ENCODE measurements around the gene ZDHHC22.

Gene ZDHHC22

DNA sequence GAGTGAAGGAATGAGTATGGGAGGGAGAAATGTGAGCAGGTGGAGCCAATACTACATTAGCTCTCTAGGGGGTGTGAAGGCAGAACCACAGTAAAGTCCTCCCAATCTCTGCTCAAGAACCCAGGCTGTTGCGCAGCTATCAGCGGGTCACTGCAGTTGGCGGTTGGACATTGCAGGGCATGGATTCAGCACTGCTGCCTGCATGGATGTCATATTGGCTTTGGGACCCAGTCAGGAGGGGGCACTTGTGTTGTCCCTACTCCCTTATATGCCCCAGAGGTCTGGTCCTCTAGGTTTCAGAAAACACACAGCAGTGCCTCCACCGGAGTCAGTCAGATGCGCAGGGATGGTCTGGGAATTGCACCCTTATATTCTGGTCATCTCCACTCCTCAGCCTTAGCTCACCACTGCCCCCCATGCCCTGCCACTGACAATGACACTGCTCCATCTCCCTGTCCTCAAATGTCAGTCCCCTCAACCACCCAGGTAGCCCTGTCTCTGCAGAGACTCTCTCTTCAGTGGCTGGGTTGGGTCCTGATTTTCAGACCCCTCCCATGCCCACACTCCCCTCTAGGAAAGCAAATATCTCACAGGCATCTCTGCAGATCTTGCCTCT lies 9.6 kb downstream of the ZDHHC22 start:
- Histone ChIP-seq H3K4me2 (ENCODE audit: low read length) (no peak overlapping the region), H3F3A (ENCODE audit: insufficient read depth, low read length) (no peaks in the 10 kb centered on the region), H3K9ac (ENCODE audit: low read length) (no peak overlapping the region), H3K9me3 (ENCODE audit: low read length) (no peaks in the 10 kb centered on the region), H4K20me1 (ENCODE audit: insufficient read depth, low read length) (no peaks in the 10 kb centered on the region), H3K4me3 (ENCODE audit: low read depth, low read length, poor library complexity, severe bottlenecking) (no peak overlapping the region), H3K79me2 (ENCODE audit: insufficient read depth, low read length) (no peaks in the 10 kb centered on the region), H3K36me3 (ENCODE audit: insufficient read depth, low read length) (no peaks in the 10 kb centered on the region), H3K9me2 (ENCODE audit: low read depth, low read length) (no peaks in the 10 kb centered on the region), H3K27ac (ENCODE audit: low read depth, low read length, poor library complexity, severe bottlenecking) (no peak overlapping the region), H2AFZ (ENCODE audit: low read length) (no peak overlapping the region), H3K4me1 (ENCODE audit: insufficient read depth, low read length, severe bottlenecking) (no peaks in the 10 kb centered on the region), H3K27me3 (ENCODE audit: insufficient read depth, low read length) (no peaks in the 10 kb centered on the region)
- TF ChIP-seq, protein P1, sequence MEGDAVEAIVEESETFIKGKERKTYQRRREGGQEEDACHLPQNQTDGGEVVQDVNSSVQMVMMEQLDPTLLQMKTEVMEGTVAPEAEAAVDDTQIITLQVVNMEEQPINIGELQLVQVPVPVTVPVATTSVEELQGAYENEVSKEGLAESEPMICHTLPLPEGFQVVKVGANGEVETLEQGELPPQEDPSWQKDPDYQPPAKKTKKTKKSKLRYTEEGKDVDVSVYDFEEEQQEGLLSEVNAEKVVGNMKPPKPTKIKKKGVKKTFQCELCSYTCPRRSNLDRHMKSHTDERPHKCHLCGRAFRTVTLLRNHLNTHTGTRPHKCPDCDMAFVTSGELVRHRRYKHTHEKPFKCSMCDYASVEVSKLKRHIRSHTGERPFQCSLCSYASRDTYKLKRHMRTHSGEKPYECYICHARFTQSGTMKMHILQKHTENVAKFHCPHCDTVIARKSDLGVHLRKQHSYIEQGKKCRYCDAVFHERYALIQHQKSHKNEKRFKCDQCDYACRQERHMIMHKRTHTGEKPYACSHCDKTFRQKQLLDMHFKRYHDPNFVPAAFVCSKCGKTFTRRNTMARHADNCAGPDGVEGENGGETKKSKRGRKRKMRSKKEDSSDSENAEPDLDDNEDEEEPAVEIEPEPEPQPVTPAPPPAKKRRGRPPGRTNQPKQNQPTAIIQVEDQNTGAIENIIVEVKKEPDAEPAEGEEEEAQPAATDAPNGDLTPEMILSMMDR (IDR thresholded peaks at IDR 0.05; ENCODE audit: low read length): no peak
- TF ChIP-seq EZH2 (IDR thresholded peaks at IDR 0.05; ENCODE audit: borderline replicate concordance, low read length): no peak

DNA sequence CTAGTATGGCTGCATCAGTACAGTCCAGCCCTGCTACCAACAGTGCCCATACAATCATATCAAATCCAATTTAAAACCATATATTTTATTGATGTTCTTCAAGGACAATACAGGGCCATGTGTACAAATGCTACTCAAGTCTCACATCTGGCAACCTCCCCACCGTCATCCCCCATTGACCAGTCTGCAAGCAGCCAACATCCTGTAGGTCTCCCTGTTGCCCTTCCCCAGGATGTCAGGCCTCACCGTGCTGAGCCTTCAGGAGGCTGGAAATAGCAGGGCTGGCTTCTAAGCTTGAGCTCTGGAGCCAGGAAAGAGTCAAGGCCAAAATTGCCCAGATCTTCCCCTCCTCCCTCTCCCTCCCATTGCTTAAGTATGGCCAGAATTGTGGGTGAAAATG lies 10.4 kb downstream of the ZDHHC22 start:
- H2AFZ ChIP-seq (ENCODE audit: low read length): no peak overlapping the region
- no peaks in the 10 kb centered on the region for H3F3A ChIP-seq (ENCODE audit: insufficient read depth, low read length)
- H3K4me3 ChIP-seq (ENCODE audit: low read depth, low read length, poor library complexity, severe bottlenecking): no peak overlapping the region
- TF ChIP-seq, protein P1 (IDR thresholded peaks at IDR 0.05; ENCODE audit: low read length): no peak
- no peak for TF ChIP-seq EZH2 (IDR thresholded peaks at IDR 0.05; ENCODE audit: borderline replicate concordance, low read length)
- H3K79me2 ChIP-seq (ENCODE audit: insufficient read depth, low read length): no peaks in the 10 kb centered on the region
- no peaks in the 10 kb centered on the region for H3K36me3 ChIP-seq (ENCODE audit: insufficient read depth, low read length)
- H3K9me2 ChIP-seq (ENCODE audit: low read depth, low read length): no peaks in the 10 kb centered on the region
- no peaks in the 10 kb centered on the region for H3K27me3 ChIP-seq (ENCODE audit: insufficient read depth, low read length)
- no peak overlapping the region for H3K9ac ChIP-seq (ENCODE audit: low read length)
- H3K27ac ChIP-seq (ENCODE audit: low read depth, low read length, poor library complexity, severe bottlenecking): no peak overlapping the region
- no peaks in the 10 kb centered on the region for H3K4me1 ChIP-seq (ENCODE audit: insufficient read depth, low read length, severe bottlenecking)
- no peaks in the 10 kb centered on the region for H4K20me1 ChIP-seq (ENCODE audit: insufficient read depth, low read length)
- no peaks in the 10 kb centered on the region for H3K9me3 ChIP-seq (ENCODE audit: low read length)
- no peak overlapping the region for H3K4me2 ChIP-seq (ENCODE audit: low read length)

DNA sequence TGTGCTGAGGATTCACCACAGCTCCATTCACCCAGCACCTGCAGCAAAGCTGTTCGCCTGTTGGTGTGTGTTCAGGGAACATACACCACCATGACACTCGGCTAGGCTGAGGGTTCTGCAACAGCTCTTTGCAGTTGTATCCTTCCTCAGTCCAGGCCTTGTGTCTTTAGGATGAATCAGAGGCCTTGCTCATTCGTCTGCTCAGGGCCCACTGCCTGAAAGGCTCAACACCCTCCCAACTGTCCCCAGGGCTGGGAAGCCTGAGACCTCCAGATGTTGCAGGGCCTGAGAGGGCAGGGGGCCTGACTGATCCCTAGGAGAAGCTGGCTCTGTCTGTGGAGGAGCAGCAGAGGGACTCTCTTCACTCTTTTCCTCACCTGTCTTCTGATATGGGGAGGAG lies 11.2 kb downstream of the ZDHHC22 start:
- Histone ChIP-seq H3K27me3 (ENCODE audit: insufficient read depth, low read length) (no peaks in the 10 kb centered on the region), H4K20me1 (ENCODE audit: insufficient read depth, low read length) (no peaks in the 10 kb centered on the region), H3K9me2 (ENCODE audit: low read depth, low read length) (no peaks in the 10 kb centered on the region), H3F3A (ENCODE audit: insufficient read depth, low read length) (no peaks in the 10 kb centered on the region), H3K4me1 (ENCODE audit: insufficient read depth, low read length, severe bottlenecking) (peaks cover 3% of the 10 kb centered on the region), H3K4me2 (ENCODE audit: low read length) (no peak overlapping the region), H2AFZ (ENCODE audit: low read length) (no peak overlapping the region), H3K36me3 (ENCODE audit: insufficient read depth, low read length) (no peaks in the 10 kb centered on the region), H3K9ac (ENCODE audit: low read length) (no peak overlapping the region), H3K79me2 (ENCODE audit: insufficient read depth, low read length) (no peaks in the 10 kb centered on the region), H3K27ac (ENCODE audit: low read depth, low read length, poor library complexity, severe bottlenecking) (no peak overlapping the region), H3K9me3 (ENCODE audit: low read length) (no peaks in the 10 kb centered on the region), H3K4me3 (ENCODE audit: low read depth, low read length, poor library complexity, severe bottlenecking) (no peak overlapping the region)
- TF ChIP-seq EZH2 (IDR thresholded peaks at IDR 0.05; ENCODE audit: borderline replicate concordance, low read length): no peak
- TF ChIP-seq, protein P1 (IDR thresholded peaks at IDR 0.05; ENCODE audit: low read length): no peak

All from OCI-LY1 (cell line).